GM23248 (cell line): ENCODE measurements around the gene RBPJ. TPM values are rescaled to one million over a fixed set of nuclear protein-coding genes. Genes with fewer than 3 reads are reported as not detected.

ENCODE experiments used
- DNase-seq: peaks from one replicate; pipeline ENCODE4 v3.0.0-alpha.2; 2015
- H2AFZ ChIP-seq: fragments of 200-600 bp; sonication (generic); 2 replicates; pipeline ENCODE4 v1.6.1; 2016; ENCODE audit warnings: antibody characterized with exemption
- H3F3A ChIP-seq: fragments of 200-600 bp; sonication (generic); 2 replicates; pipeline ENCODE4 v1.6.1; 2016; ENCODE audit warnings: mild to moderate bottlenecking, antibody characterized with exemption, mixed run types; ENCODE audit not compliant: insufficient read depth
- H3K27ac ChIP-seq: fragments of 200-600 bp; sonication (generic); 2 replicates; pipeline ENCODE4 v1.5.1; 2016; ENCODE audit warnings: mild to moderate bottlenecking
- H3K27me3 ChIP-seq: fragments of 200-600 bp; sonication (generic); replicated peaks from 2 replicates; pipeline ENCODE4 v1.6.1; 2016; ENCODE audit warnings: mild to moderate bottlenecking; ENCODE audit not compliant: insufficient read depth
- H3K36me3 ChIP-seq: fragments of 200-600 bp; sonication (generic); 2 replicates; pipeline ENCODE4 v1.6.1; 2016; ENCODE audit warnings: low read depth, mild to moderate bottlenecking
- H3K4me1 ChIP-seq: fragments of 200-600 bp; sonication (generic); 2 replicates; pipeline ENCODE4 v1.6.1; 2016; ENCODE audit warnings: mild to moderate bottlenecking; ENCODE audit not compliant: insufficient read depth
- H3K4me2 ChIP-seq: fragments of 200-600 bp; sonication (generic); one replicate; pipeline ENCODE4 v1.6.1; 2016; ENCODE audit warnings: mild to moderate bottlenecking; ENCODE audit not compliant: unreplicated experiment
- H3K4me3 ChIP-seq: fragments of 200-600 bp; sonication (generic); 2 replicates; pipeline ENCODE4 v1.5.1; 2016; ENCODE audit warnings: mild to moderate bottlenecking
- H3K79me2 ChIP-seq: fragments of 200-600 bp; sonication (generic); 2 replicates; pipeline ENCODE4 v1.6.1; 2016; ENCODE audit warnings: mild to moderate bottlenecking; ENCODE audit not compliant: insufficient read depth
- H3K9ac ChIP-seq: fragments of 200-600 bp; sonication (generic); 2 replicates; pipeline ENCODE4 v1.6.1; 2016; ENCODE audit warnings: mild to moderate bottlenecking
- H3K9me2 ChIP-seq: fragments of 200-600 bp; sonication (generic); 2 replicates; pipeline ENCODE4 v1.6.1; 2016; ENCODE audit warnings: mixed run types, mild to moderate bottlenecking, moderate library complexity; ENCODE audit not compliant: insufficient read depth
- H3K9me3 ChIP-seq: fragments of 200-600 bp; sonication (generic); one replicate; pipeline ENCODE4 v1.6.1; 2017; ENCODE audit warnings: low read depth
- H4K20me1 ChIP-seq: fragments of 200-600 bp; sonication (generic); 2 replicates; pipeline ENCODE4 v1.6.0; 2016; ENCODE audit not compliant: insufficient read depth
- EZH2 ChIP-seq: fragments of 200-600 bp; sonication (generic); IDR thresholded peaks from 2 replicates; pipeline ENCODE4 v1.6.1; 2018; ENCODE audit warnings: antibody characterized with exemption, mild to moderate bottlenecking; ENCODE audit not compliant: insufficient read depth, poor library complexity, severe bottlenecking
- EZH2phosphoT487 ChIP-seq: fragments of 200-600 bp; sonication (generic); IDR thresholded peaks from 2 replicates; pipeline ENCODE4 v1.6.1; 2018; ENCODE audit warnings: antibody characterized with exemption, moderate library complexity, mild to moderate bottlenecking, low read depth; ENCODE audit not compliant: insufficient read depth
- WGBS, 2 experiments: methylation state at CpG; one replicate each; pipeline ENCODE4 v1.1.6; 2015 to 2017; ENCODE audit warnings: low lambda C conversion rate in 2 of 2, low coverage in 1 of 2; ENCODE audit errors: missing lambda C conversion rate in 2 of 2; 5-methylcytosine and 5-hydroxymethylcytosine counted together
- in situ Hi-C: fragments of 300-500 bp; cut with MboI; formaldehyde crosslinking; loops from 2 replicates; pipeline ENCODE4 v1.15.0; 2020
- polyA plus RNA-seq: library from polyadenylated mRNA; unstranded; fragments of >200 nt; fragmentation: Nextera tagmentation; extraction: Ambion mirVana; gene quantifications from 2 replicates; pipeline ENCODE4 v1.2.1, GENCODE V29; 2016
- total RNA-seq: library from RNA; depleted of rRNA; stranded (reverse); fragments of >200 nt; shearing (Covaris generic); gene quantifications from 2 replicates; pipeline ENCODE4 v1.2.3, GENCODE V29; 2014

Gene RBPJ
- total and polyA plus RNA-seq, 2 experiments from 2014 or later = 70.7 to 85.4 TPM

- no peak overlapping the region for H3K27ac ChIP-seq
- H3K4me1 ChIP-seq = peaks cover 16% of the 10 kb centered on the region
- H3F3A ChIP-seq = peaks cover 11% of the 10 kb centered on the region; the same call in 1 of the 2 replicates
- H3K36me3 ChIP-seq = no peaks in the 10 kb centered on the region
- H4K20me1 ChIP-seq = no peaks in the 10 kb centered on the region
- no peak overlapping the region for H3K4me2 ChIP-seq
- TF ChIP-seq EZH2 (no peak), EZH2phosphoT487 (no peak)
- H3K27me3 ChIP-seq = no peaks in the 10 kb centered on the region
- H3K9me3 ChIP-seq = no peaks in the 10 kb centered on the region
- H2AFZ ChIP-seq = no peak overlapping the region
- H3K4me3 ChIP-seq = no peak overlapping the region
- in situ Hi-C loops = loop anchor here (5.0 to 25.0 kb wide), 2 partner anchors 249 to 554 kb away; no protein-coding TSS in a partner anchor
- no peaks in the 10 kb centered on the region for H3K9me2 ChIP-seq
- H3K79me2 ChIP-seq = no peaks in the 10 kb centered on the region
- no peak for DNase-seq
- H3K9ac ChIP-seq = no peak overlapping the region
- 72 to 74% methylated on average over 7 of the region's 7 CpGs for WGBS, 2 experiments
Observed at GRCh38 chr4:26458157-26458561, 137.3 kb downstream of the RBPJ start.

GRCh38 chr4:26459054-26459755 lies 138.4 kb downstream of the RBPJ start:
- H3K27ac ChIP-seq = no peak overlapping the region
- peak overlapping the region; percentile 55 for H3K4me3 ChIP-seq
- H3K79me2 ChIP-seq = no peaks in the 10 kb centered on the region
- DNase-seq = peak; percentile 80
- peaks cover 11% of the 10 kb centered on the region; the same call in 1 of the 2 replicates for H3F3A ChIP-seq
- H4K20me1 ChIP-seq = no peaks in the 10 kb centered on the region
- in situ Hi-C loops = loop anchor here (5.0 to 25.0 kb wide), 2 partner anchors 248 to 553 kb away; no protein-coding TSS in a partner anchor
- TF ChIP-seq EZH2phosphoT487 (no peak), EZH2 (no peak)
- H3K4me1 ChIP-seq = peaks cover 16% of the 10 kb centered on the region
- H3K4me2 ChIP-seq = peak overlapping the region; percentile 84
- no peaks in the 10 kb centered on the region for H3K27me3 ChIP-seq
- H3K9ac ChIP-seq = no peak overlapping the region
- no peaks in the 10 kb centered on the region for H3K9me3 ChIP-seq
- WGBS, 2 experiments = 11 to 16% methylated on average over 18 to 19 of the region's 19 CpGs
- peak overlapping the region; percentile 73 for H2AFZ ChIP-seq
- H3K36me3 ChIP-seq = no peaks in the 10 kb centered on the region
- H3K9me2 ChIP-seq = no peaks in the 10 kb centered on the region

DNA sequence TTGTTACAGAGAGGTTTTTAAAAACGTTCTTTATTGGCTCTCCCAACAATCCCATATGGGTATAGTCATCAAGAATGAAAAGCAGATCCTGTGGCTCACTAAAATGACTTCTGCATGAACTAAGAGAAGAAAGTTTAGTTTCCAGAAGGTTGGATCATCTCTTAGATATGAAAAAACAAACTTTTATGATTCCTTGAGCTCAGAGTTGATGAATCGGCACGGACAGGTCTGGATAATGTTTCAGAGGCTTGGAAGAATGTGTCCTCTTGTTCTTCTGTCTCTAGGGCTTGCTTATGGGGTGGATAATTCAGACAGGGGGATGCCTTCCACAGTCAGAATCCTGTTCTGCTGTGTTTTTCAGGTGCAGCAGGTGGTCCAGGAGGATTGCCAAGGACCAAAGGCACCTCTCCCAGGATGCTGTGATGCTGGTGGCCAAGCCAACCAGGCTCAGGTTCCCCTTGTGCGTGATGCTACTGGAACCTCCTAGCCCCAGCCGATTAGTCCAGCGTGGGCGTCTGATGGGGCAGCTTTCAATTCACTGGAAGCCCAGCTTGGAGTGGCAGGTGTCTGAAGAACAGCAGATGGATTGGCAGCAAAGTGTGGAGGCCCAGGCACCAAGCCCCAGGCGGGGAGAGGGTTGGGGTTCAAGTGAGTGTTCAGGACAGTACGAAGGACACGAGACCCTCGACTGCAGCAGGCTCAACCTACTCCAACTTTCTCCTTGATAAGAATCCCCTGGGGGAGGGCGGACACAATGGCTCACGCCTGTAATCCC lies 139.1 kb downstream of the RBPJ start:
- Histone ChIP-seq H2AFZ (peak overlapping the region; percentile 73), H3K4me2 (peak overlapping the region; percentile 84), H3K79me2 (no peaks in the 10 kb centered on the region), H3K4me1 (peaks cover 16% of the 10 kb centered on the region), H3K36me3 (no peaks in the 10 kb centered on the region), H3F3A (peaks cover 11% of the 10 kb centered on the region; the same call in 1 of the 2 replicates), H3K9ac (no peak overlapping the region), H4K20me1 (no peaks in the 10 kb centered on the region), H3K9me2 (no peaks in the 10 kb centered on the region), H3K9me3 (no peaks in the 10 kb centered on the region), H3K4me3 (peak overlapping the region; percentile 55), H3K27ac (no peak overlapping the region), H3K27me3 (no peaks in the 10 kb centered on the region)
- DNase-seq = peak; percentile 73
- in situ Hi-C loops = loop anchor here (5.0 to 25.0 kb wide), 2 partner anchors 247 to 552 kb away; no protein-coding TSS in a partner anchor
- 69 to 71% methylated on average over 13 of the region's 13 CpGs for WGBS, 2 experiments
- no peak for TF ChIP-seq EZH2
- no peak for TF ChIP-seq EZH2phosphoT487

GRCh38 chr4:26462874-26463273 lies 142.1 kb downstream of the RBPJ start:
- Histone ChIP-seq H3K36me3 (no peaks in the 10 kb centered on the region), H3K4me2 (no peak overlapping the region), H3K27me3 (peaks cover 10% of the 10 kb centered on the region), H3F3A (peaks cover 11% of the 10 kb centered on the region; the same call in 1 of the 2 replicates), H4K20me1 (no peaks in the 10 kb centered on the region), H3K9me2 (no peaks in the 10 kb centered on the region), H3K9me3 (no peaks in the 10 kb centered on the region), H3K9ac (no peak overlapping the region), H3K27ac (no peak overlapping the region), H3K4me1 (peaks cover 16% of the 10 kb centered on the region), H3K79me2 (no peaks in the 10 kb centered on the region), H3K4me3 (no peak overlapping the region), H2AFZ (no peak overlapping the region)
- WGBS, 2 experiments = 23 to 38% methylated on average over 2 of the region's 2 CpGs
- DNase-seq = no peak
- in situ Hi-C loops = loop anchor here (25.0 kb wide), 1 partner anchor 549 kb away; no protein-coding TSS in a partner anchor
- TF ChIP-seq EZH2phosphoT487 (no peak), EZH2 (no peak)
